ENCODE data around the gene RAB10.

DNA sequence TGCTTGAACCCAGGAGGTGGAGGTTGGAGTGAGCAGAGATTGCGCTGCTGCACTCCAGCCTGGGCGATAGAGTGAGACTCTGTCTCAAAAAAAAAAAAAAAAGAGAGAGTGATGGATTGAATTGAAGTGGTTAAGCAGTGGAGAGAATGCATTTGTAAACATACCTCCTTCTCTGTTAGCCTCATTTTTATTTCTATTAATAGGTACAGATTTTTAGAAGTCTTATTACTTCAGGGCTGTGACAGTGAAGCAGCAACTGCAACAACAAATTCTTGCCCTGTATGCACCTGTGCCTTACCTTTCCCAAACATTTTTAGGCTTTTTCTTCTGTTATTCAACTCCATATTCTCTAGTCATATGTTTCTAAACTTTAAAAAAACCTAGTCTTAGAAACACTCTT, 55.5 kb downstream of the RAB10 start:
- TF ChIP-seq POLR2A (IDR thresholded peaks at IDR 0.05; ENCODE audit: low read depth, low read length) = no peak
- TF ChIP-seq TAF1 (IDR thresholded peaks at IDR 0.05; ENCODE audit: low read depth, low read length) = no peak
- TF ChIP-seq POLR2AphosphoS5 (IDR thresholded peaks at IDR 0.05; ENCODE audit: low read depth, low read length) = no peak
- no peak for TF ChIP-seq SPI1 (IDR thresholded peaks at IDR 0.05; ENCODE audit: low read depth, low read length)
- TF ChIP-seq PAX5 (IDR thresholded peaks at IDR 0.05; ENCODE audit: insufficient read depth, low read length, severe bottlenecking) = no peak
- no peak for TF ChIP-seq POU2F2 (IDR thresholded peaks at IDR 0.05; ENCODE audit: low read depth, low read length)

Measured in GM12891 (cell line).